ENCODE data around the gene PRM1. TPM values are rescaled to one million over a fixed set of nuclear protein-coding genes. Genes with fewer than 3 reads are reported as not detected.
A peak's percentile ranks its signal among the peaks of the same experiment; 100 is the strongest.

PRM1 gene
- total RNA-seq, 1 experiment from 2014 or later, result not detected

GRCh38 chr16:11253009-11253994 is 27.8 kb downstream of the PRM1 start:
- Histone ChIP-seq H2BK12ac (ENCODE audit: insufficient read length, low read depth, low read length) (no peak overlapping the region), H3K18ac (ENCODE audit: insufficient read length, low read depth, low read length) (no peak overlapping the region), H4K8ac (replicated peaks; ENCODE audit: insufficient read length, low read depth, low read length) (no peak overlapping the region), H2BK20ac (ENCODE audit: low read depth, low read length, poor library complexity, severe bottlenecking) (no peak overlapping the region), H3K27me3 (ENCODE audit: insufficient read depth, low read length) (no peaks in the 10 kb centered on the region), H3K23me2 (ENCODE audit: insufficient read length, low read depth, low read length, poor library complexity, severe bottlenecking) (peaks cover 9% of the 10 kb centered on the region), H4K20me1 (ENCODE audit: control insufficient read depth, insufficient read depth, insufficient read length) (peaks cover 6% of the 10 kb centered on the region), H3K4ac (ENCODE audit: low read depth, low read length) (no peak overlapping the region), H2BK120ac (ENCODE audit: low read depth, low read length, poor library complexity, severe bottlenecking) (no peak overlapping the region), H3K9me3 (ENCODE audit: control insufficient read depth, low read depth, low read length) (no peaks in the 10 kb centered on the region), H3K27ac (ENCODE audit: insufficient read length, low read depth, low read length) (no peak overlapping the region), H3K79me1 (ENCODE audit: insufficient read depth, low read depth, low read length, poor library complexity, severe bottlenecking) (no peaks in the 10 kb centered on the region), H4K5ac (ENCODE audit: insufficient read length, low read depth, low read length) (no peak overlapping the region), H3K23ac (ENCODE audit: insufficient read length, low read depth, low read length) (no peak overlapping the region), H2AK5ac (ENCODE audit: insufficient read length, low read length) (no peak overlapping the region), H3K14ac (ENCODE audit: insufficient read depth, low read length) (no peak overlapping the region), H3T11ph (ENCODE audit: low read length) (no peak overlapping the region), H2AFZ (ENCODE audit: low read length) (no peak overlapping the region), H3K9ac (ENCODE audit: extremely low read depth, insufficient read length, low read length) (no peak overlapping the region), H3K79me2 (ENCODE audit: insufficient read depth, low read length) (peaks cover 10% of the 10 kb centered on the region; the same call in 1 of the 2 replicates), H4K91ac (ENCODE audit: insufficient read length, low read depth, low read length) (no peak overlapping the region), H3K56ac (ENCODE audit: insufficient read length, low read depth, low read length) (no peak overlapping the region), H3K4me2 (ENCODE audit: insufficient read depth, insufficient read length, low read length) (peak overlapping the region; percentile 33), H2BK5ac (ENCODE audit: insufficient read length, low read length) (no peak overlapping the region), H2BK15ac (ENCODE audit: low read depth, low read length) (no peak overlapping the region), H3K4me1 (ENCODE audit: insufficient read depth, low read length) (no peaks in the 10 kb centered on the region)
- Mint-ChIP-seq H3K36me3 (ENCODE audit: insufficient read depth in 1 of 3, low read depth in 3 of 3) (peaks cover 5 to 13% (median 8%) of the 10 kb centered on the region in 3 experiments; a peak in 5 of 7 replicates), H3K4me3 (peak overlapping the region; percentile 26 to 87), H3K27ac (peak overlapping the region in 1 of 3 experiments; percentile 11; a peak in 1 of 7 replicates), H3K4me1 (peaks cover 26% of the 10 kb centered on the region in 2 experiments), H3K9me3 (no peaks in the 10 kb centered on the region), H3K27me3 (ENCODE audit: low read depth) (no peaks in the 10 kb centered on the region)
- no peak for TF ChIP-seq CTCF (conservative IDR thresholded peaks at IDR 0.05)
- no peak for DNase-seq
- WGBS (ENCODE audit: extremely low coverage, insufficient read length, low lambda C conversion rate), result no CpG with 5 or more reads among the region's 5 CpGs

Measured in H9 (cell line).